GM23338 (cell line): Measurements from ENCODE around the gene AFTPH. TPM values are rescaled to one million over a fixed set of nuclear protein-coding genes. Genes with fewer than 3 reads are reported as not detected.

Source experiments
- ATAC-seq: fragments of 200-7000 bp; cut with Tn5 transposase; 3 replicates; pipeline ENCODE4 v1.9.1; 2020
- DNase-seq: peaks from one replicate; pipeline ENCODE4 v3.0.0-alpha.2; 2015; ENCODE audit warnings: low spot score
- H2AFZ ChIP-seq: fragments of 200-600 bp; sonication (generic); 2 replicates; pipeline ENCODE4 v1.8.0; 2016; ENCODE audit warnings: antibody characterized with exemption, mild to moderate bottlenecking, moderate library complexity
- H3F3A ChIP-seq: fragments of 200-600 bp; sonication (generic); replicated peaks from 2 replicates; pipeline ENCODE4 v1.8.0; 2017; ENCODE audit warnings: antibody characterized with exemption, mixed run types, low read depth
- H3K27ac ChIP-seq: fragments of 200-600 bp; sonication (generic); 2 replicates; pipeline ENCODE4 v1.6.1; 2016; ENCODE audit warnings: low read depth
- H3K27me3 ChIP-seq: fragments of 200-600 bp; sonication (generic); 2 replicates; pipeline ENCODE4 v1.8.0; 2016; ENCODE audit warnings: mild to moderate bottlenecking, mixed run types, moderate library complexity; ENCODE audit not compliant: insufficient read depth
- H3K36me3 ChIP-seq: fragments of 200-600 bp; sonication (generic); 2 replicates; pipeline ENCODE4 v1.8.0; 2016; ENCODE audit warnings: mild to moderate bottlenecking; ENCODE audit not compliant: insufficient read depth
- H3K4me1 ChIP-seq: fragments of 200-600 bp; sonication (generic); 2 replicates; pipeline ENCODE4 v1.8.0; 2016; ENCODE audit warnings: mild to moderate bottlenecking, moderate library complexity; ENCODE audit not compliant: insufficient read depth
- H3K4me2 ChIP-seq: fragments of 200-600 bp; sonication (generic); 2 replicates; pipeline ENCODE4 v1.7.1; 2017; ENCODE audit warnings: mixed run types
- H3K4me3 ChIP-seq: fragments of 200-600 bp; sonication (generic); 2 replicates; pipeline ENCODE4 v1.6.1; 2016; ENCODE audit warnings: mixed run types
- H3K79me2 ChIP-seq: fragments of 200-600 bp; sonication (generic); replicated peaks from 2 replicates; pipeline ENCODE4 v1.8.0; 2017; ENCODE audit warnings: mild to moderate bottlenecking; ENCODE audit not compliant: insufficient read depth
- H3K9me2 ChIP-seq: fragments of 200-600 bp; sonication (generic); 2 replicates; pipeline ENCODE4 v1.8.0; 2017; ENCODE audit not compliant: insufficient read depth
- H4K20me1 ChIP-seq: fragments of 200-600 bp; sonication (generic); replicated peaks from 2 replicates; pipeline ENCODE4 v1.8.0; 2017; ENCODE audit warnings: mild to moderate bottlenecking; ENCODE audit not compliant: insufficient read depth
- H3K27ac Mint-ChIP-seq: 2 replicates; pipeline ENCODE4 v1.8.0; 2020; ENCODE audit warnings: inconsistent platforms, mild to moderate bottlenecking, moderate library complexity, mixed read lengths
- H3K27me3 Mint-ChIP-seq: 3 replicates; pipeline ENCODE4 v1.8.0; 2022; ENCODE audit warnings: low read depth, mild to moderate bottlenecking, moderate library complexity, mixed read lengths, inconsistent platforms; ENCODE audit not compliant: insufficient read depth, poor library complexity
- H3K36me3 Mint-ChIP-seq: 3 replicates; pipeline ENCODE4 v1.8.0; 2021; ENCODE audit warnings: low read depth, mild to moderate bottlenecking, inconsistent platforms, moderate library complexity, mixed read lengths
- H3K4me1 Mint-ChIP-seq: 3 replicates; pipeline ENCODE4 v1.8.0; 2020; ENCODE audit warnings: mild to moderate bottlenecking, inconsistent platforms, mixed read lengths
- H3K4me3 Mint-ChIP-seq: 3 replicates; pipeline ENCODE4 v1.8.0; 2021; ENCODE audit warnings: moderate library complexity, mild to moderate bottlenecking, inconsistent platforms, mixed read lengths
- H3K9me3 Mint-ChIP-seq: 3 replicates; pipeline ENCODE4 v1.8.0; 2020; ENCODE audit warnings: moderate library complexity, mild to moderate bottlenecking, inconsistent platforms, mixed read lengths
- CREB1 ChIP-seq: fragments of 250-450 bp; sonication (Bioruptor Pico); IDR thresholded peaks from 2 replicates; pipeline ENCODE4 v1.5.0; 2020; ENCODE audit warnings: low read depth, mild to moderate bottlenecking, moderate library complexity
- ETS1 ChIP-seq: IDR thresholded peaks from 2 replicates; pipeline ENCODE4 v1.6.1; 2016; ENCODE audit warnings: antibody characterized with exemption
- EZH2 ChIP-seq: fragments of 200-600 bp; sonication (generic); IDR thresholded peaks from one replicate; pipeline ENCODE4 v1.8.0; 2017; ENCODE audit warnings: antibody characterized with exemption, mild to moderate bottlenecking, low read depth; ENCODE audit not compliant: unreplicated experiment
- EZH2phosphoT487 ChIP-seq: fragments of 200-600 bp; sonication (generic); IDR thresholded peaks from one replicate; pipeline ENCODE4 v1.8.1; 2018; ENCODE audit warnings: antibody characterized with exemption; ENCODE audit not compliant: unreplicated experiment
- JUNB ChIP-seq: IDR thresholded peaks from one replicate; pipeline ENCODE4 v1.6.1; 2016; ENCODE audit warnings: antibody characterized with exemption; ENCODE audit not compliant: unreplicated experiment
- NANOG ChIP-seq: IDR thresholded peaks from 2 replicates; pipeline ENCODE4 v1.6.1; 2016; ENCODE audit warnings: antibody characterized with exemption, borderline replicate concordance
- POLR2AphosphoS5 ChIP-seq: IDR thresholded peaks from 2 replicates; pipeline ENCODE4 v1.6.1; 2016; ENCODE audit warnings: antibody characterized with exemption, low read depth
- ZNF114 ChIP-seq: fragments of 250-450 bp; sonication (Bioruptor Pico); IDR thresholded peaks from 2 replicates; pipeline ENCODE4 v1.5.0; 2020; ENCODE audit warnings: mild to moderate bottlenecking, moderate library complexity
- ZNF462 ChIP-seq: fragments of 250-450 bp; sonication (Bioruptor Pico); IDR thresholded peaks from 2 replicates; pipeline ENCODE4 v1.5.0; 2020; ENCODE audit warnings: mild to moderate bottlenecking, moderate library complexity
- polyA plus RNA-seq: library from polyadenylated mRNA; unstranded; fragments of >200 nt; fragmentation: Nextera tagmentation; extraction: Ambion mirVana; gene quantifications from 2 replicates; pipeline ENCODE4 v1.2.1, GENCODE V29; 2016
- total RNA-seq: library from RNA; depleted of rRNA; stranded (reverse); fragments of >200 nt; shearing (Covaris generic); gene quantifications from 2 replicates; pipeline ENCODE4 v1.2.3, GENCODE V29; 2014
- TF ChIP-seq, protein P1 (sequence below): IDR thresholded peaks from one replicate; pipeline ENCODE4 v1.6.1; 2018; ENCODE audit warnings: antibody characterized with exemption; ENCODE audit not compliant: unreplicated experiment

Gene AFTPH
- total and polyA plus RNA-seq, 2 experiments from 2014 or later: 14.9 to 20.6 TPM

- Histone ChIP-seq H3K4me1 (peaks cover 8% of the 10 kb centered on the region), H3K4me3 (no peak overlapping the region), H3K79me2 (no peaks in the 10 kb centered on the region), H3F3A (no peaks in the 10 kb centered on the region), H4K20me1 (no peaks in the 10 kb centered on the region), H3K27me3 (no peaks in the 10 kb centered on the region), H3K36me3 (no peaks in the 10 kb centered on the region), H2AFZ (0 out of 2 replicates have a peak overlapping the region, but pooled peaks have one; percentile 38), H3K4me2 (no peak overlapping the region), H3K9me2 (no peaks in the 10 kb centered on the region), H3K27ac (no peak overlapping the region)
- H3K27me3 Mint-ChIP-seq: no peaks in the 10 kb centered on the region
- no peak overlapping the region for H3K27ac Mint-ChIP-seq
- no peaks in the 10 kb centered on the region for H3K36me3 Mint-ChIP-seq
- no peak overlapping the region for H3K4me3 Mint-ChIP-seq
- peaks cover 18% of the 10 kb centered on the region for H3K4me1 Mint-ChIP-seq
- no peak for DNase-seq
- no peak for ATAC-seq
- TF ChIP-seq, protein P1, sequence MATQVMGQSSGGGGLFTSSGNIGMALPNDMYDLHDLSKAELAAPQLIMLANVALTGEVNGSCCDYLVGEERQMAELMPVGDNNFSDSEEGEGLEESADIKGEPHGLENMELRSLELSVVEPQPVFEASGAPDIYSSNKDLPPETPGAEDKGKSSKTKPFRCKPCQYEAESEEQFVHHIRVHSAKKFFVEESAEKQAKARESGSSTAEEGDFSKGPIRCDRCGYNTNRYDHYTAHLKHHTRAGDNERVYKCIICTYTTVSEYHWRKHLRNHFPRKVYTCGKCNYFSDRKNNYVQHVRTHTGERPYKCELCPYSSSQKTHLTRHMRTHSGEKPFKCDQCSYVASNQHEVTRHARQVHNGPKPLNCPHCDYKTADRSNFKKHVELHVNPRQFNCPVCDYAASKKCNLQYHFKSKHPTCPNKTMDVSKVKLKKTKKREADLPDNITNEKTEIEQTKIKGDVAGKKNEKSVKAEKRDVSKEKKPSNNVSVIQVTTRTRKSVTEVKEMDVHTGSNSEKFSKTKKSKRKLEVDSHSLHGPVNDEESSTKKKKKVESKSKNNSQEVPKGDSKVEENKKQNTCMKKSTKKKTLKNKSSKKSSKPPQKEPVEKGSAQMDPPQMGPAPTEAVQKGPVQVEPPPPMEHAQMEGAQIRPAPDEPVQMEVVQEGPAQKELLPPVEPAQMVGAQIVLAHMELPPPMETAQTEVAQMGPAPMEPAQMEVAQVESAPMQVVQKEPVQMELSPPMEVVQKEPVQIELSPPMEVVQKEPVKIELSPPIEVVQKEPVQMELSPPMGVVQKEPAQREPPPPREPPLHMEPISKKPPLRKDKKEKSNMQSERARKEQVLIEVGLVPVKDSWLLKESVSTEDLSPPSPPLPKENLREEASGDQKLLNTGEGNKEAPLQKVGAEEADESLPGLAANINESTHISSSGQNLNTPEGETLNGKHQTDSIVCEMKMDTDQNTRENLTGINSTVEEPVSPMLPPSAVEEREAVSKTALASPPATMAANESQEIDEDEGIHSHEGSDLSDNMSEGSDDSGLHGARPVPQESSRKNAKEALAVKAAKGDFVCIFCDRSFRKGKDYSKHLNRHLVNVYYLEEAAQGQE: no peak
- no peaks in the 10 kb centered on the region for H3K9me3 Mint-ChIP-seq
Measured at GRCh38 chr2:64501946-64502345, 22.2 kb upstream of the AFTPH start.

GRCh38 chr2:64502860-64503259, 21.3 kb upstream of the AFTPH start:
- Histone ChIP-seq H2AFZ (no peak overlapping the region), H3K36me3 (no peaks in the 10 kb centered on the region), H3F3A (no peaks in the 10 kb centered on the region), H3K9me2 (no peaks in the 10 kb centered on the region), H3K79me2 (no peaks in the 10 kb centered on the region), H4K20me1 (no peaks in the 10 kb centered on the region), H3K4me1 (peaks cover 8% of the 10 kb centered on the region), H3K27ac (no peak overlapping the region), H3K27me3 (no peaks in the 10 kb centered on the region), H3K4me2 (no peak overlapping the region), H3K4me3 (no peak overlapping the region)
- H3K27me3 Mint-ChIP-seq: no peaks in the 10 kb centered on the region
- DNase-seq: no peak
- ATAC-seq: no peak
- no peak overlapping the region for H3K4me3 Mint-ChIP-seq
- H3K27ac Mint-ChIP-seq: no peak overlapping the region
- H3K36me3 Mint-ChIP-seq: no peaks in the 10 kb centered on the region
- H3K4me1 Mint-ChIP-seq: peaks cover 18% of the 10 kb centered on the region
- no peaks in the 10 kb centered on the region for H3K9me3 Mint-ChIP-seq
- TF ChIP-seq JUNB (no peak), POLR2AphosphoS5 (no peak), ZNF114 (CRISPR knock-in tag) (no peak), ETS1 (no peak), CREB1 (CRISPR knock-in tag) (no peak), NANOG (no peak), EZH2 (no peak), EZH2phosphoT487 (no peak), ZNF462 (CRISPR knock-in tag) (no peak)
